GM23248 (cell line): ENCODE results near the gene TSHZ2.

Source experiments
- EZH2 ChIP-seq: fragments of 200-600 bp; sonication (generic); IDR thresholded peaks from 2 replicates; pipeline ENCODE4 v1.6.1; 2018; ENCODE audit warnings: antibody characterized with exemption, mild to moderate bottlenecking; ENCODE audit not compliant: insufficient read depth, poor library complexity, severe bottlenecking
- EZH2phosphoT487 ChIP-seq: fragments of 200-600 bp; sonication (generic); IDR thresholded peaks from 2 replicates; pipeline ENCODE4 v1.6.1; 2018; ENCODE audit warnings: antibody characterized with exemption, moderate library complexity, mild to moderate bottlenecking, low read depth; ENCODE audit not compliant: insufficient read depth

DNA sequence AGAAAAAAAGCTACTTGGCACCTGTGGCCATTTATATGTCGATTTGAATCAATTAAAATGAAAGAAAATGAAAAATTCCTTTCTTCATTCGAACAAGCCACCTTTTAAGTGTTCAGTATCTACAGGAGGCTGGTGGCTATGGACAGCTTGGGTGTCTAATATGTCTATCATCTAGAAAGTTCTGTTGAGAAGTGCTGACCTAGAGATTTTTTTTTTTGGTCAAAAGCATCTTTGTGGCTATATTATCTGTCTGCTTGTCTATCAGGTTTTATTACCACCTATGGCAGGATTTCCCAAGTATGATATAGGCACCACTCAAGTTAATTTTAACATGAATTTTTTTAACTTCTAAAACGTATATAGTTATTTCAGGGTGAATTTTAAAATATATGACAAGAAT, 250.8 kb downstream of the TSHZ2 start:
- no peak for TF ChIP-seq EZH2phosphoT487
- no peak for TF ChIP-seq EZH2
